ENCODE results near the gene UVSSA. TPM values are rescaled to one million over a fixed set of nuclear protein-coding genes. Genes with fewer than 3 reads are reported as not detected.

Gene UVSSA
- total and polyA plus RNA-seq, 8 donors: 4.1 to 103 (median 25.3) TPM

DNA sequence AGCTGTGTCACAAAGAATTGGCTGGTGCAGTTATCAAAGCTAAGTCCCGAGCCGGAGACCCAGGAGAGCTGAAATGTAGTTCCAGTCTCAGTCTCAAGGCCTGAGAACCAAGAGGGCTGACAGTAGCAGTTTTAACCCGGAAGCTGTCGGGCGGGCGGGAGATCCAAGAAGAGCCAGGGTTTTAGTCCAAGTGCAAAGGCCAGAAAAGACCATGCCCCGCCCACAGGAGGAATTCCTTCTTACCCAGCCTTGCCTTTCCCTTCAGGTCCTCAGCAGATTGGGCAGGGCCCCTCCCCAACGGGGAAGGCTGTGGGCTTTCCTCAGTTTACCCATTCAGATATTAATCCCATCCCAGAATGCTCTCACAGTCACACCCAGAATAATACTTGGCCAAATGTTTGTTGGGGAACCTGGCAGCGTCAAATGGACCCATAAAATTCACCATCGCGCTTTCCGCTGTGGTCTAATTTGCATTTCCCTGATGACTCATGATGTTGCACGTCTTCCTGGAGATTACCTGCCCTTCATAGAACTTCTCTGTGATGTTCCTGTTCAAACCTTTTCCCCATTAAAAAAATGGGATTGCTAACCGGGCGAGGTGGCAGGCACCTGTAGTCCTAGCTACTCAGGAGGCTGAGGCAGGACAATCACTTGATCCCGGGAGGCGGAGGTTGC lies 41.1 kb upstream of the UVSSA start:
- 71 to 82% (median 73%) methylated on average over 17 of the region's 17 CpGs for WGBS, 5 donors
- H3K4me3 ChIP-seq: no peak overlapping the region
- no peak for DNase-seq
- peak overlapping the region in 2 of 5 donors; percentile 23 to 68 for H3K27ac ChIP-seq
- H3K36me3 ChIP-seq: peaks cover 0 to 27% (median 19%) of the 10 kb centered on the region in 4 donors
- intact Hi-C loops (cut with DNase I; ENCODE audit: low total_unique reads): no loop called here
- H3K27me3 ChIP-seq: no peaks in the 10 kb centered on the region
- TF ChIP-seq POLR2AphosphoS5 (IDR thresholded peaks at IDR 0.05) (no peak), EP300 (IDR thresholded peaks at IDR 0.05) (no peak), POLR2A (IDR thresholded peaks at IDR 0.05) (no peak), CTCF (IDR thresholded peaks at IDR 0.05) (no peak)
- no peaks in the 10 kb centered on the region for H3K9me3 ChIP-seq
- H3K4me1 ChIP-seq: peaks cover 26 to 75% (median 45%) of the 10 kb centered on the region in 4 donors

DNA sequence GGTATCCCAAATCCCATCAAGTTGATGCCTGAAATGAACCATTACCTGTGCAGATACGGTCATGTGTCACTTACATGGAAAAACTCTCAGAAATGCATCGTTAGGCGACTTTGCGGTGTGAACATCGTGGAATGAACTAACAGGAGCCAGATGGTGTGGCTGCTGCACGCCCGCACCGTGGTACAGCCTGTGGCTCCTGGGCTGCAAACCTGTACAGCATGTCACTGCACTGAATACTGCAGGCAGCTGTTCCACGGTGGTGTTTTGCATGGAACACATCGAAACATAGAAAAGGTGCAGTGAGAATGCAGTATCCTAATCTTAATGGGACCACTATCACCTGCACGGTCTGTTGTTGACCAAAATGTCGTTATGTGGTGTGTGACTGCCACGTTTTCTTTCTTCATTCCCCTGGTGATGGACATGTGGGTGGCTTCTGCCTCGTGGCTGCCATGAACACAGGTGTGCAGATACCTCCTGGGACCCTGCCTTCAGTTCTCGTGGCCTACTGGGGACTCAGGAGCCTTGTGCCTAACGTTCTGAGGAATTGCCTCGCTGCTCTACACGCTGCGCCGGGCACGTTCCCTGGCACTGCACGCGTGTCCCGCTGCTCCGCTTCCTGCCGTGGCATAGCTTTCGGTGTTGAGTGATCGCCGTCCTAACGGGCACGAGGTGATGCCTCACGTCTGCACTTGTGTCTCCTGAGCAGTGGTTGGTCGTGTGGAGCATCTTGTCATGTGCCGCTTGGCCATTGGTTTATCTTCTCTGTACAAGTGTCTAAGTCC lies 38.9 kb upstream of the UVSSA start:
- Histone ChIP-seq H3K27me3 (no peaks in the 10 kb centered on the region), H3K9me3 (no peaks in the 10 kb centered on the region), H3K4me1 (peaks cover 28 to 77% (median 51%) of the 10 kb centered on the region in 4 donors), H3K4me3 (peak overlapping the region in 1 of 4 donors; percentile 46), H3K36me3 (peaks cover 7 to 39% (median 30%) of the 10 kb centered on the region in 4 donors), H3K27ac (no peak overlapping the region)
- DNase-seq: no peak
- intact Hi-C loops (cut with DNase I; ENCODE audit: low total_unique reads): no loop called here
- TF ChIP-seq POLR2AphosphoS5 (IDR thresholded peaks at IDR 0.05) (no peak), CTCF (IDR thresholded peaks at IDR 0.05) (no peak), POLR2A (IDR thresholded peaks at IDR 0.05) (no peak), EP300 (IDR thresholded peaks at IDR 0.05) (no peak)
- 93 to 95% (median 95%) methylated on average over 34 of the region's 34 CpGs for WGBS, 5 donors

DNA sequence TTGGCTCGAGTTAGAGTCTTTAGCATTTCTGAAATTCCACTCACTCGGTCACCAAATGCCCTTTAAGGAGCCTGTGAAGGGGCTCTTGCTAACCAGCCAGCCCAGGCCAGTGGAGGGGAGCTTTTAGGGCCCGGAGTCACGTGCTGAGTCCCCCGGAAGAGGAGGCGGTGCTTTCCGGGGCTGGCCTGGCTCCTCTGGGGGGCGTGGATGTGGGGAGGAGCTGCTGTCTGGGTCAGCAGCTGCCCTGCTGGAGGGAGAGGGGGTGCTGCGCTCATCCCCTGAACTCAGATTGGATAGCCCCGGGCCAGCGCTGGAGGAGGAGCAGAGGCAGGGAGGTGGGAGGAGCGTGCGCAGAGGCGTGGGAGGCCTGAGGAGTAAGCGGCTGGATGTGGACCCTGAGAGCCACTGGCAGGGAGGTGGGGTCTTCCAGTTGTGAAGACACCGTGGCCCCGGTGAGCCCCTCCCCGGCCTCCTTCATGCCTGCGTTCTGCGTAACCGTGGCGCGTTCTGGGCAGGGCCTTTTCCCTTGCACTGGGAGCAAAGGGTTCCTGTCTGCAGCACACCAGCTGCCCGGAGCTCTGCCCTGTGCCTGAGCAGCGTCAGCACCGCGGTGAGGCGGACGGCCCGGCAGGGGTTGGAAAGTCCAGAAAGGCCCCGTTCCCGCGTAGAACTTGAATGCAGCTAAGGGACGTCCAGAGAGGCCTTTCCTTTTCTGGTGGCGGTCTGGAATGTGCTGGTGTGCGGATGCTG lies 37.6 kb upstream of the UVSSA start:
- 13 to 17% (median 15%) methylated on average over 35 to 36 of the region's 36 CpGs for WGBS, 5 donors
- peaks cover 19 to 46% (median 43%) of the 10 kb centered on the region in 4 donors for H3K36me3 ChIP-seq
- peaks cover 28 to 74% (median 51%) of the 10 kb centered on the region in 4 donors for H3K4me1 ChIP-seq
- intact Hi-C loops (cut with DNase I; ENCODE audit: low total_unique reads): no loop called here
- peak; percentile 68 to 97 for DNase-seq
- peak overlapping the region; percentile 8 to 79 (median 66) for H3K27ac ChIP-seq
- H3K9me3 ChIP-seq: no peaks in the 10 kb centered on the region
- TF ChIP-seq POLR2A (IDR thresholded peaks at IDR 0.05) (no peak), POLR2AphosphoS5 (IDR thresholded peaks at IDR 0.05) (peak in 2 of 3 donors; percentile 9 to 42)
- no peaks in the 10 kb centered on the region for H3K27me3 ChIP-seq
- H3K4me3 ChIP-seq: peak overlapping the region; percentile 34 to 46 (median 40)

DNA sequence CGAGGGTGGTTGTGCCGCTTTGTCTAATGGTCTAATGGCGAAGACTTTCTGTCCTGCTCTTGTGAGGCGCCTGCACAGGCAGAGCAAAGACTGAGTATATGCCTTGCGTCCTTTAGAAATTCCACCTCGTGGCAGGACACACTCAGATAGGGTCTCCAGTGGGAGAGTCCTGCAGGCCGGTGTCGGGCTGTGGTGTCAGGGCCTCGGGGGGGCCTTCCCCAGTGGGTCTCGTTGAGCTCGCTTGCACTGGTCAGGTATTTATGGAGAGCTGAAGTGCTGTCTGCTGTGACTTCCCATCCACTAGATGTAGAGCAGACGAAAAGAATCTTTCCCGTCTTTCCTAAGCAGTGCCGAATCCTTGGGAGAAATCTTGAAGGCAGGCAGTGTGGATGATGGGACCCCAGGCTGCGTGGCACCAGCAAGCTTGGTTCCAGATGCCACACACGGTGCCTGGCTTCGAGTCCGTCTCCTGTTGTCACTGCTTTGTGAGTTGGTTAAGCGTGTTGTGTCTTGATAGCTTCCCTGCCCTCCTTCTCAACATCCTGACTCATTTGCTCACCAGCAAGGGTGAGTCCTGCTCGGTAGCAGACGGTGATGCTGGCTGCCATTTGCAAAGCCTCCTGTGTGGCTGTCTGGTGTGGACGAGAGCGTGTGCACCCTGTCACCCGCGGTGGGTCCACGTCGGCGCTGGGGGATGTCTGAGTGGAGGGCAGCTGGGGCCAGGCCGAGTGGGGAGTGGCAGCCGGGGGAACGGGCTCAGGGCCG lies 36.8 kb upstream of the UVSSA start:
- TF ChIP-seq POLR2AphosphoS5 (IDR thresholded peaks at IDR 0.05) (no peak), POLR2A (IDR thresholded peaks at IDR 0.05) (no peak), CTCF (IDR thresholded peaks at IDR 0.05) (no peak), EP300 (IDR thresholded peaks at IDR 0.05) (no peak)
- H3K27ac ChIP-seq: peak overlapping the region in 4 of 5 donors; percentile 45 to 79 (median 68)
- DNase-seq: no peak
- no peaks in the 10 kb centered on the region for H3K9me3 ChIP-seq
- peaks cover 28 to 66% (median 49%) of the 10 kb centered on the region in 4 donors for H3K4me1 ChIP-seq
- intact Hi-C loops (cut with DNase I; ENCODE audit: low total_unique reads): no loop called here
- 71 to 85% (median 83%) methylated on average over 19 to 32 of the region's 32 CpGs for whole genome bisulfite sequencing, 5 donors
- peaks cover 26 to 51% (median 48%) of the 10 kb centered on the region in 4 donors for H3K36me3 ChIP-seq
- H3K27me3 ChIP-seq: no peaks in the 10 kb centered on the region
- peak overlapping the region; percentile 34 to 46 (median 40) for H3K4me3 ChIP-seq

Data from stomach (tissue), 9 donors.